Naive B cell (primary cell): ENCODE measurements around the gene WDR37. TPM values are rescaled to one million over a fixed set of nuclear protein-coding genes. Genes with fewer than 3 reads are reported as not detected.

ENCODE experiments used
- polyA plus RNA-seq, 6 donors: library from polyadenylated mRNA; unstranded; fragments of 300-500 nt; fragmentation: Illumina TruSeq; gene quantifications; one replicate each; pipeline ENCODE4 v1.2.3, GENCODE V29; 2021; ENCODE audit warnings: low read depth in 6 of 6

The WDR37 gene
- polyA plus RNA-seq, 6 donors from 2014 or later = 7.9 to 14.9 (median 11.5) TPM

Other genes starting within 250 kb of the WDR37 start
- 10 to 100 TPM; 19.3 to 42.8 (median 33.1) TPM for gene LARP4B, start 124.7 kb upstream of the WDR37 start, polyA plus RNA-seq
- gene GTPBP4, start 68.0 kb upstream of the WDR37 start, polyA plus RNA-seq = 10 to 100 TPM; 17.6 to 24.7 (median 22.0) TPM
- not detected for gene IDI2, start 30.5 kb upstream of the WDR37 start, polyA plus RNA-seq
- 10 to 100 TPM; 71.1 to 82.0 (median 74.5) TPM for gene IDI1, start 7.3 kb upstream of the WDR37 start, polyA plus RNA-seq